Measurements from ENCODE around the gene RIMS1.

- no peak for TF ChIP-seq CTCF (IDR thresholded peaks at IDR 0.05; ENCODE audit: insufficient read depth, low read depth, low read length)
- TF ChIP-seq EZH2 (IDR thresholded peaks at IDR 0.05; ENCODE audit: insufficient read depth, low read length) = no peak
Measured at GRCh38 chr6:72286911-72287311, 400.6 kb downstream of the RIMS1 start.

Data from astrocyte (in vitro differentiated cells and primary cell).